ENCODE results near the gene SLC25A4.

SLC25A4 gene

GRCh38 chr4:185108185-185108584, 34.9 kb upstream of the SLC25A4 start:
- Histone ChIP-seq H3K4me3 (replicated peaks; ENCODE audit: low read depth, low read length) (no peak overlapping the region), H3K36me3 (ENCODE audit: control insufficient read depth, insufficient read depth, low read length) (no peaks in the 10 kb centered on the region), H3K27me3 (replicated peaks; ENCODE audit: control insufficient read depth, insufficient read depth, low read length) (no peaks in the 10 kb centered on the region; the same call in 1 of the 2 replicates)
- TF ChIP-seq, protein P1, sequence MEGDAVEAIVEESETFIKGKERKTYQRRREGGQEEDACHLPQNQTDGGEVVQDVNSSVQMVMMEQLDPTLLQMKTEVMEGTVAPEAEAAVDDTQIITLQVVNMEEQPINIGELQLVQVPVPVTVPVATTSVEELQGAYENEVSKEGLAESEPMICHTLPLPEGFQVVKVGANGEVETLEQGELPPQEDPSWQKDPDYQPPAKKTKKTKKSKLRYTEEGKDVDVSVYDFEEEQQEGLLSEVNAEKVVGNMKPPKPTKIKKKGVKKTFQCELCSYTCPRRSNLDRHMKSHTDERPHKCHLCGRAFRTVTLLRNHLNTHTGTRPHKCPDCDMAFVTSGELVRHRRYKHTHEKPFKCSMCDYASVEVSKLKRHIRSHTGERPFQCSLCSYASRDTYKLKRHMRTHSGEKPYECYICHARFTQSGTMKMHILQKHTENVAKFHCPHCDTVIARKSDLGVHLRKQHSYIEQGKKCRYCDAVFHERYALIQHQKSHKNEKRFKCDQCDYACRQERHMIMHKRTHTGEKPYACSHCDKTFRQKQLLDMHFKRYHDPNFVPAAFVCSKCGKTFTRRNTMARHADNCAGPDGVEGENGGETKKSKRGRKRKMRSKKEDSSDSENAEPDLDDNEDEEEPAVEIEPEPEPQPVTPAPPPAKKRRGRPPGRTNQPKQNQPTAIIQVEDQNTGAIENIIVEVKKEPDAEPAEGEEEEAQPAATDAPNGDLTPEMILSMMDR (IDR thresholded peaks at IDR 0.05; ENCODE audit: insufficient read depth, low read length, poor library complexity, severe bottlenecking), result no peak
- DNase-seq (ENCODE audit: extremely low read depth, insufficient read length), result no peak

- TF ChIP-seq, protein P1 (IDR thresholded peaks at IDR 0.05; ENCODE audit: insufficient read depth, low read length, poor library complexity, severe bottlenecking), result no peak
- no peak for DNase-seq (ENCODE audit: extremely low read depth, insufficient read length)
- H3K27me3 ChIP-seq (replicated peaks; ENCODE audit: control insufficient read depth, insufficient read depth, low read length), result no peaks in the 10 kb centered on the region; the same call in 1 of the 2 replicates
- H3K4me3 ChIP-seq (replicated peaks; ENCODE audit: low read depth, low read length), result no peak overlapping the region
- H3K36me3 ChIP-seq (ENCODE audit: control insufficient read depth, insufficient read depth, low read length), result no peaks in the 10 kb centered on the region
These were observed 34.4 kb upstream of the SLC25A4 start for GRCh38 chr4:185108669-185109068.

DNA sequence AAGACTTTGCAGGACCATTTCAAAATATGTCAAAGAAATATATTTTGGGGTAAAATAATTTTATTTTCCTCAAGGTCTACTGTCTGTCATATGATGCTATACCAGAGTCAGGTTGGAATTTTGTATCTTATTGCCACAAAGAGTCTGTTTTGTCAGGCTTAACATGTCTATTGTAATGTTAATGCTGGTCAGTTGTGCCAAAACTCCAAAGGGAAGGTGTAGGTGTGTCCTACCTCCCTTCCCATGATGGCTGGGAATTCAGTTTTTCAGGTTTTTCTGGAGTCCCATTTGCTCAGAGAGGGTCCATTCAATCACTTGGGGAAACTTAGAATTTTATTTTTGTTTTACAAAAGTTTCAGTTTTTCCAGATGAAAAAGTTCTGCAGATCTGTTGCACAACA, 33.3 kb upstream of the SLC25A4 start:
- H3K27me3 ChIP-seq (replicated peaks; ENCODE audit: control insufficient read depth, insufficient read depth, low read length), result no peaks in the 10 kb centered on the region; the same call in 1 of the 2 replicates
- no peak overlapping the region for H3K4me3 ChIP-seq (replicated peaks; ENCODE audit: low read depth, low read length)
- DNase-seq (ENCODE audit: extremely low read depth, insufficient read length), result no peak
- H3K36me3 ChIP-seq (ENCODE audit: control insufficient read depth, insufficient read depth, low read length), result no peaks in the 10 kb centered on the region
- TF ChIP-seq, protein P1 (IDR thresholded peaks at IDR 0.05; ENCODE audit: insufficient read depth, low read length, poor library complexity, severe bottlenecking), result no peak

DNA sequence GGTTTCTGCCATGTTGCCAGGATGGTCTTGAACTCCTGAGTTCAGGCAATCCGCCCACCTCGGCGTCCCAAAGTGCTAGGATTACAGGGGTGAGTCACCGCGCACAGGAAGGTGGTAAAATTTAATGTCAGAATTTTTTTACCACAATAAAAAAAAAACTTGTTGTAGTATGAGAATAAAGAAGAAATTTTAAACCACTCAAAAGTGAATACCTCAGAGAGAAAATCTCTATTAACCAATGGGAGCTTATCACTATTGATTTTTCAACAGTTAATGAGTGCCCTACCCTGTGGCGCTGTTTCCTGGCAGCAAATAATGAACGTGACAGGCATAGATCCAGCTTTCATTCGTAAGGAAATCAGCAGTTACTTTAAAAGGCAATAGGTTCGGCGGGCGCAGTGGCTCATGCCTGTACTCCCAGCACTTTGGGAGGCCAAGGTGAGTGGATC, 32.7 kb upstream of the SLC25A4 start:
- no peaks in the 10 kb centered on the region; the same call in 1 of the 2 replicates for H3K27me3 ChIP-seq (replicated peaks; ENCODE audit: control insufficient read depth, insufficient read depth, low read length)
- H3K36me3 ChIP-seq (ENCODE audit: control insufficient read depth, insufficient read depth, low read length), result no peaks in the 10 kb centered on the region
- TF ChIP-seq, protein P1 (IDR thresholded peaks at IDR 0.05; ENCODE audit: insufficient read depth, low read length, poor library complexity, severe bottlenecking), result no peak
- no peak overlapping the region for H3K4me3 ChIP-seq (replicated peaks; ENCODE audit: low read depth, low read length)
- no peak for DNase-seq (ENCODE audit: extremely low read depth, insufficient read length)

DNA sequence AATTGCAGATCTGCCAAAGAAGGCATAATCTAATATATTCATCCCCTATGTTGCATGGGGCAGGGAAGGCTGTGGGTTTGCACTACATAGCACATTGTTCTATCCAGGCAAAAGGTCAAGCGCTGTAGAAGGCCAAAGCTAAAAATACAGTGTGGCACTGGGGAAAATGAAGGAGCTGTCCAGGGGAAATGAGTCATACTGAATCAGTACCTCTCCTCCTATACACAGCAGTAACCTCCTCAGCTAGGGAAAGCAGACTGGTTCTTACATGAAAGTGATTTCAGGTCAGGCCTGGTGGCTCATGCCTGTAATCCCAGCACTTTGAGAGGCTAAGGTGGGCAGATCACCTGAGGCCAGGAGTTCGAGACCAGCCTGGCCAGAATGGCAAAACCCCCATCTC, 31.0 kb upstream of the SLC25A4 start:
- H3K36me3 ChIP-seq (ENCODE audit: control insufficient read depth, insufficient read depth, low read length), result no peaks in the 10 kb centered on the region
- no peak for DNase-seq (ENCODE audit: extremely low read depth, insufficient read length)
- no peaks in the 10 kb centered on the region; the same call in 1 of the 2 replicates for H3K27me3 ChIP-seq (replicated peaks; ENCODE audit: control insufficient read depth, insufficient read depth, low read length)
- TF ChIP-seq, protein P1 (IDR thresholded peaks at IDR 0.05; ENCODE audit: insufficient read depth, low read length, poor library complexity, severe bottlenecking), result no peak
- no peak overlapping the region for H3K4me3 ChIP-seq (replicated peaks; ENCODE audit: low read depth, low read length)

- TF ChIP-seq, protein P1 (IDR thresholded peaks at IDR 0.05; ENCODE audit: insufficient read depth, low read length, poor library complexity, severe bottlenecking), result no peak
- Histone ChIP-seq H3K4me3 (replicated peaks; ENCODE audit: low read depth, low read length) (no peak overlapping the region), H3K27me3 (replicated peaks; ENCODE audit: control insufficient read depth, insufficient read depth, low read length) (peaks cover 2% of the 10 kb centered on the region; the same call in 1 of the 2 replicates), H3K36me3 (ENCODE audit: control insufficient read depth, insufficient read depth, low read length) (no peaks in the 10 kb centered on the region)
- DNase-seq (ENCODE audit: extremely low read depth, insufficient read length), result no peak
These were observed 29.7 kb upstream of the SLC25A4 start for GRCh38 chr4:185113340-185113739.

Data from GM06990 (cell line).